Measurements from ENCODE around the gene METTL8. TPM values are rescaled to one million over a fixed set of nuclear protein-coding genes. Genes with fewer than 3 reads are reported as not detected.
A peak's percentile ranks its signal among the peaks of the same experiment; 100 is the strongest.
"Not testable (repeated sequence)": the region's sequence is repeated elsewhere in the genome, so short reads cannot be mapped to it uniquely, and the experiment has no call there.

Gene METTL8
- total RNA-seq, 1 donor from 2014 or later: 31.5 TPM

- TF ChIP-seq CTCF (conservative IDR thresholded peaks at IDR 0.05; ENCODE audit: low read depth, low read length): no peak
- no peak for DNase-seq (ENCODE audit: low read depth)
- H3K4me3 ChIP-seq (ENCODE audit: low read depth, low read length): peak overlapping the region; percentile 84
Measured at GRCh38 chr2:171432206-171432968, 1.4 kb downstream of the METTL8 start.

- H3K4me3 ChIP-seq (ENCODE audit: low read depth, low read length): no peak overlapping the region
- no peak for DNase-seq (ENCODE audit: low read depth)
- no peak for TF ChIP-seq CTCF (conservative IDR thresholded peaks at IDR 0.05; ENCODE audit: low read depth, low read length)
Measured at GRCh38 chr2:171431677-171432167, 2.1 kb downstream of the METTL8 start.

GRCh38 chr2:171430516-171431410 is 3.0 kb downstream of the METTL8 start:
- DNase-seq (ENCODE audit: low read depth): no peak
- H3K4me3 ChIP-seq (ENCODE audit: low read depth, low read length): no peak overlapping the region
- TF ChIP-seq CTCF (conservative IDR thresholded peaks at IDR 0.05; ENCODE audit: low read depth, low read length): no peak

- not testable (repeated sequence) for H3K4me3 ChIP-seq (ENCODE audit: low read depth, low read length); DNase-seq (ENCODE audit: low read depth)
Measured at GRCh38 chr2:171422710-171423495, 10.9 kb downstream of the METTL8 start.

DNA sequence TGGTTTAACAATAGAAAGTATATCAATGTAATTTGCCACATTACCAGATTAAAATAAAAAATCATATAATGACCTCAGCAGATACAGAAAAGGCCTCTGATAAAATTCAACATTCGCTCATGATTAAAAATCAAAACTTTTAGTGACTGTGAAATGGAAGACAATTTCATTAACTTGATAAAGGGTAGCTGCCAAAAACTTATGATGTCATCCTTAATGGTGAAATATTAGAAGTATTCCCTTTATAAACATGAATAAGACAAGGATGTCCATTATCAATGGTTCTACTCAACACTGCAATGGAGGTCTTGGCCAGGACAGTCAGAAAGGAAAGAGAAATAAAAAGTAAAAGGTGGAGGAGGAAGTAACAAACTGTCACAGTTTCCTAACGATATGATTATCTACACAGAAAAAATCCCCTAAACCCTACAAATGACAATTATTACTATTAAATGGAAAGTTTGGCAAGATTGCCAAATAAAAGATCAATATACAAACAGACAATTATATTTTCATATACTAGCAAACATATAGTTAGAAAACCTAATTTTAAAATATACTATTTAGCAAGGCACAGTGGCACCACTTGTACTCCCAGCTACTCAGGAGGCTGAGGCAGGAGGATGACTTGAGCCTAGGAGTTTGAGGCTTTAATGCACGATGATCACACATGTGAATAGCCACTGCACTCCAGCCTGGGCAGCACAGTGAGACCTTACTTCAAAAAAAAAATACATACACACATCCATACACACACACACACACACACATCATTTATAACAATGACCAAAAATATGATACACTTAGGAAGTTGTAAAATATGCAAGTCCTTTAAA is 12.8 kb downstream of the METTL8 start:
- TF ChIP-seq CTCF (conservative IDR thresholded peaks at IDR 0.05; ENCODE audit: low read depth, low read length): no peak
- H3K4me3 ChIP-seq (ENCODE audit: low read depth, low read length): no peak overlapping the region
- no peak for DNase-seq (ENCODE audit: low read depth)

DNA sequence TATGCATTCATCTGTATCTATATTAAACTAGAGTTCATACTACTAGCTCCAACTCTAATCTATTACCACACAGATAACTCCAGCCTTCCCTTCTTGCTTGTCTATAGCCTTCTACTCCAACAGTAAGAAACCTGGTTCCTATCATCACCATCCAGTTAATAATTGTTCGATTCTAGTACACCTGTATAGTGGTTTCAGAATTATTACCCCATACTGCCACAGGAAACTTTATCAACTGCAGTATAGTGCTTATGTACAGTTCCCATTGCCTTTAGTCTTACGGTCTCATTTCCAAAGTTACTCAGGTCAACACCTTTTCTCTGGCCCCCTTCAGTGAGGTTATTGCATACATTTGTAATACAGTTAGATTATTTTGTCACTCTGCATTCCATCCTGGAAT is 14.5 kb downstream of the METTL8 start:
- no peak for TF ChIP-seq CTCF (conservative IDR thresholded peaks at IDR 0.05; ENCODE audit: low read depth, low read length)
- DNase-seq (ENCODE audit: low read depth): no peak
- H3K4me3 ChIP-seq (ENCODE audit: low read depth, low read length): no peak overlapping the region
